Panc1 (cell line): ENCODE measurements around the gene GAN. TPM values are rescaled to one million over a fixed set of nuclear protein-coding genes. Genes with fewer than 3 reads are reported as not detected.
"Not testable (repeated sequence)": the region's sequence is repeated elsewhere in the genome, so short reads cannot be mapped to it uniquely, and the experiment has no call there.

ENCODE experiments used
- ATAC-seq: fragments of 200-7000 bp; cut with Tn5 transposase; 2 replicates; pipeline ENCODE4 v1.9.1; 2020; ENCODE audit warnings: mild to moderate bottlenecking, moderate library complexity
- BruUV-seq: library from RNA; stranded (reverse); fragments of 400-500 nt; replicated peaks from 2 replicates; lab custom pipeline; 2021; lab: Mats Ljungman, UMichigan
- CTCF ChIA-PET: fragments of 300-600 bp; sonication (Branson Sonifier 250); formaldehyde crosslinking; loops from one replicate; lab custom pipeline; 2022; ENCODE audit warnings: antibody characterized with exemption; lab: Charles Lee
- POLR2A ChIA-PET: fragments of 300-600 bp; sonication (Branson Sonifier 250); formaldehyde crosslinking; loops from one replicate; lab custom pipeline; 2022; ENCODE audit warnings: antibody characterized with exemption; lab: Charles Lee
- DNase-seq: peaks from one replicate; pipeline ENCODE4 v3.0.0-alpha.2; 2010; ENCODE audit warnings: low read depth, low spot score
- H3K27ac ChIP-seq: 2 replicates; pipeline ENCODE4 v1.5.1; 2011; ENCODE audit warnings: mild to moderate bottlenecking, low read length, inconsistent platforms
- H3K27me3 ChIP-seq: fragments of 200-500 bp; sonication (Bioruptor generic); 2 replicates; pipeline ENCODE4 v1.6.0; 2014; ENCODE audit warnings: low read length, inconsistent platforms; ENCODE audit not compliant: control insufficient read depth, insufficient read depth
- H3K36me3 ChIP-seq: fragments of 200-500 bp; sonication (Bioruptor generic); 2 replicates; pipeline ENCODE4 v1.5.1; 2014; ENCODE audit warnings: inconsistent platforms, mild to moderate bottlenecking, low read length, moderate library complexity; ENCODE audit not compliant: control insufficient read depth, insufficient read depth
- H3K4me1 ChIP-seq: 2 replicates; pipeline ENCODE4 v1.5.1; 2011; ENCODE audit warnings: inconsistent platforms, mild to moderate bottlenecking, low read length, moderate library complexity; ENCODE audit not compliant: control insufficient read depth, insufficient read depth
- H3K4me3 ChIP-seq, 2 experiments: 2 replicates each; pipeline ENCODE4 v1.5.1; 2011 to 2012; ENCODE audit warnings: low read depth in 2 of 2, low read length in 2 of 2, mild to moderate bottlenecking in 2 of 2, inconsistent platforms in 1 of 2, moderate library complexity in 1 of 2
- H3K9me3 ChIP-seq: fragments of 200-500 bp; sonication (Bioruptor generic); 2 replicates; pipeline ENCODE4 v1.5.1; 2014; ENCODE audit warnings: low read depth, mild to moderate bottlenecking, inconsistent platforms, low read length, moderate library complexity; ENCODE audit not compliant: control insufficient read depth, insufficient read depth
- POLR2AphosphoS5 ChIP-seq: IDR thresholded peaks from 2 replicates; pipeline ENCODE4 v1.6.1; 2012; ENCODE audit warnings: mild to moderate bottlenecking, low read depth, low read length, moderate library complexity
- SIN3A ChIP-seq: IDR thresholded peaks from 2 replicates; pipeline ENCODE4 v1.6.1; 2012; ENCODE audit warnings: low read depth, mild to moderate bottlenecking, low read length, moderate library complexity, borderline replicate concordance; ENCODE audit not compliant: insufficient read depth
- TCF7L2 ChIP-seq: IDR thresholded peaks from 2 replicates; pipeline ENCODE4 v1.6.1; 2011; ENCODE audit warnings: mild to moderate bottlenecking, low read depth, low read length, inconsistent platforms
- in situ Hi-C: cut with HindIII; loops from 2 replicates; pipeline ENCODE4 v1.10.0; 2016; ENCODE audit warnings: low sequenced_read_pairs, low pct_unique_long_range_greater_than_20kb
- intact Hi-C: fragments of 100-400 bp; cut with micrococcal nuclease; formaldehyde crosslinking; loops from one replicate; pipeline ENCODE4 v1.10.0; 2022; ENCODE audit not compliant: unreplicated experiment
- total RNA-seq: library from RNA; stranded (reverse); gene quantifications from one replicate; pipeline ENCODE4 v1.2.1, GENCODE V29; 2021; ENCODE audit not compliant: unreplicated experiment
- TF ChIP-seq, protein P1 (sequence below): fragments of 450-650 bp; IDR thresholded peaks from 2 replicates; pipeline ENCODE4 v1.5.1; 2017; ENCODE audit warnings: mild to moderate bottlenecking
- TF ChIP-seq, protein P2 (sequence below), 2 experiments: IDR thresholded peaks; 2 replicates each; pipeline ENCODE4 v1.6.1; 2011 to 2012; ENCODE audit warnings: low read depth in 2 of 2, control low read depth in 1 of 2, low read length in 1 of 2, mild to moderate bottlenecking in 1 of 2, moderate library complexity in 1 of 2; ENCODE audit not compliant: insufficient read depth in 1 of 2

The GAN gene
- total RNA-seq, 1 experiment from 2014 or later: 9.1 TPM

DNA sequence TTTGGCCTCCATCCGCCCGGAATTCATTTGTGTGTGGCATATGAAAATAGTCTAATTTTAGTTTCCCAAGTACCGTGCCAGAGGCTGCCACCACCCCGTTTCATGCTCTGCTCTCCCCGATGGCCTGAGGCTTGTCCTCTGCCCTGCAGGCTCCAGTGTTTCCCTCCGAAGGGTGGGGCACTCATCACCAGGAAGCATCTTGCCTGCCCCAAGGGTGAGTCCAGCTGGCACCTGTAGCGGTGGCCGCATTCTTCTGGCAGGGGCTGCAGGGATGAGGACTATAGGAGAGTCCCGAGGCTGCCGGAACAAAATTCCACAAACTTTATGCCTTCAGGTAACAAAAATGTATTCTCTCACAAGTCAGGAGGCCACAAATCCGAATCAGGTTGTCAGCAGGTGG, 106.8 kb downstream of the GAN start:
- BruUV-seq: no TSS peak
- Histone ChIP-seq H3K27ac (no peak overlapping the region), H3K9me3 (no peaks in the 10 kb centered on the region), H3K36me3 (no peaks in the 10 kb centered on the region), H3K27me3 (no peaks in the 10 kb centered on the region), H3K4me1 (no peaks in the 10 kb centered on the region), H3K4me3 (no peak overlapping the region)
- ChIA-PET POLR2A (no interaction called here), CTCF (no interaction called here)
- ATAC-seq (no peak), DNase-seq (no peak)
- no peak for TF ChIP-seq TCF7L2
- TF ChIP-seq, protein P1, sequence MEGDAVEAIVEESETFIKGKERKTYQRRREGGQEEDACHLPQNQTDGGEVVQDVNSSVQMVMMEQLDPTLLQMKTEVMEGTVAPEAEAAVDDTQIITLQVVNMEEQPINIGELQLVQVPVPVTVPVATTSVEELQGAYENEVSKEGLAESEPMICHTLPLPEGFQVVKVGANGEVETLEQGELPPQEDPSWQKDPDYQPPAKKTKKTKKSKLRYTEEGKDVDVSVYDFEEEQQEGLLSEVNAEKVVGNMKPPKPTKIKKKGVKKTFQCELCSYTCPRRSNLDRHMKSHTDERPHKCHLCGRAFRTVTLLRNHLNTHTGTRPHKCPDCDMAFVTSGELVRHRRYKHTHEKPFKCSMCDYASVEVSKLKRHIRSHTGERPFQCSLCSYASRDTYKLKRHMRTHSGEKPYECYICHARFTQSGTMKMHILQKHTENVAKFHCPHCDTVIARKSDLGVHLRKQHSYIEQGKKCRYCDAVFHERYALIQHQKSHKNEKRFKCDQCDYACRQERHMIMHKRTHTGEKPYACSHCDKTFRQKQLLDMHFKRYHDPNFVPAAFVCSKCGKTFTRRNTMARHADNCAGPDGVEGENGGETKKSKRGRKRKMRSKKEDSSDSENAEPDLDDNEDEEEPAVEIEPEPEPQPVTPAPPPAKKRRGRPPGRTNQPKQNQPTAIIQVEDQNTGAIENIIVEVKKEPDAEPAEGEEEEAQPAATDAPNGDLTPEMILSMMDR: no peak
- TF ChIP-seq SIN3A: no peak
- no peak for TF ChIP-seq POLR2AphosphoS5
- TF ChIP-seq, protein P2, sequence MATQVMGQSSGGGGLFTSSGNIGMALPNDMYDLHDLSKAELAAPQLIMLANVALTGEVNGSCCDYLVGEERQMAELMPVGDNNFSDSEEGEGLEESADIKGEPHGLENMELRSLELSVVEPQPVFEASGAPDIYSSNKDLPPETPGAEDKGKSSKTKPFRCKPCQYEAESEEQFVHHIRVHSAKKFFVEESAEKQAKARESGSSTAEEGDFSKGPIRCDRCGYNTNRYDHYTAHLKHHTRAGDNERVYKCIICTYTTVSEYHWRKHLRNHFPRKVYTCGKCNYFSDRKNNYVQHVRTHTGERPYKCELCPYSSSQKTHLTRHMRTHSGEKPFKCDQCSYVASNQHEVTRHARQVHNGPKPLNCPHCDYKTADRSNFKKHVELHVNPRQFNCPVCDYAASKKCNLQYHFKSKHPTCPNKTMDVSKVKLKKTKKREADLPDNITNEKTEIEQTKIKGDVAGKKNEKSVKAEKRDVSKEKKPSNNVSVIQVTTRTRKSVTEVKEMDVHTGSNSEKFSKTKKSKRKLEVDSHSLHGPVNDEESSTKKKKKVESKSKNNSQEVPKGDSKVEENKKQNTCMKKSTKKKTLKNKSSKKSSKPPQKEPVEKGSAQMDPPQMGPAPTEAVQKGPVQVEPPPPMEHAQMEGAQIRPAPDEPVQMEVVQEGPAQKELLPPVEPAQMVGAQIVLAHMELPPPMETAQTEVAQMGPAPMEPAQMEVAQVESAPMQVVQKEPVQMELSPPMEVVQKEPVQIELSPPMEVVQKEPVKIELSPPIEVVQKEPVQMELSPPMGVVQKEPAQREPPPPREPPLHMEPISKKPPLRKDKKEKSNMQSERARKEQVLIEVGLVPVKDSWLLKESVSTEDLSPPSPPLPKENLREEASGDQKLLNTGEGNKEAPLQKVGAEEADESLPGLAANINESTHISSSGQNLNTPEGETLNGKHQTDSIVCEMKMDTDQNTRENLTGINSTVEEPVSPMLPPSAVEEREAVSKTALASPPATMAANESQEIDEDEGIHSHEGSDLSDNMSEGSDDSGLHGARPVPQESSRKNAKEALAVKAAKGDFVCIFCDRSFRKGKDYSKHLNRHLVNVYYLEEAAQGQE (IDR thresholded peaks at IDR 0.05; ENCODE audit: insufficient read depth in 1 of 2, low read depth in 2 of 2, low read length in 1 of 2): no peak
- in situ Hi-C loops: no loop called here
- intact Hi-C loops: no loop called here

DNA sequence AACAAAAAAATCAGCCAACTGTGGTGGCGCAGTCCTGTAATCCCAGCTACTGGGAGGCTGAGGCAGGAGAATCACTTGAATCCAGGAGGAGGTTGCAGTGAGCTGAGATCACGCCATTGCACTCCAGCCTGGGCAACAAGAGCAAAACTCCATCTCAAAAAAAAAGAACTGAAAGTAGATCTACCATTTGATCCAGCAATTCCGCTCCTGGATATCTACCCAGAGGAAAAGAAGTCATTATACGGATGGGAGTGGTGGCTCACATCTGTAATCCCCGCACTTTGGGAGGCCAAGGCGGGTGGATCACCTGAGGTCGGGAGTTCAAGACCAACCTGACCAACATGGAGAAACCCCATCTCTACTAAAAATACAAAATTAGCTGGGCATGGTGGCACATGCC, 107.4 kb downstream of the GAN start:
- H3K4me1 ChIP-seq, intact Hi-C loops, H3K27ac ChIP-seq, H3K36me3 ChIP-seq, POLR2A ChIA-PET, H3K27me3 ChIP-seq, DNase-seq, in situ Hi-C loops, BruUV-seq, H3K9me3 ChIP-seq, ATAC-seq, CTCF ChIA-PET, H3K4me3 ChIP-seq: not testable (repeated sequence)

DNA sequence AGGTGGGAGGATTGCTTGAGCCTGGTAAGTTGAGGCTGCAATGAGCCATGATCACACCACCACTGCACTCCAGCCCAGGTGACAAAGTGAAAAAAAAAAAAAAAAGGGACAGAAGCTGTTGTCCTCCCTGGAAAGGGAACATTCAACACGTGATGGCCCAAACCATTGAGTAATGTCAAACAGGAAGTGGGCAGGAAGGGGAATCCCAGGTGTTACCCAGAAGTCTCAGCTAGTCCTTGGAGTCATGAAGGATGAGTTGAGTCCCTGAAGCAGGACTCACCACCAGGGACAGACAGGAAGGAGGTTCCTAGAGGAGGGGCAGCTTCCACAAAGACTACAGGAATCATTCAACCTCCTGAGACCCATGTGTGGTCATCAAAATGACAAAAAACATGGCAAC, 110.0 kb downstream of the GAN start:
- no TSS peak for BruUV-seq
- ATAC-seq: no peak
- Histone ChIP-seq H3K4me3 (no peak overlapping the region), H3K36me3 (no peaks in the 10 kb centered on the region), H3K9me3 (no peaks in the 10 kb centered on the region), H3K27ac (no peak overlapping the region), H3K4me1 (no peaks in the 10 kb centered on the region; the same call in 1 of the 2 replicates), H3K27me3 (no peaks in the 10 kb centered on the region)
- TF ChIP-seq, protein P1: no peak
- CTCF ChIA-PET: no interaction called here
- no peak for DNase-seq
- in situ Hi-C loops (no loop called here), intact Hi-C loops (no loop called here)
- POLR2A ChIA-PET: no interaction called here
